ENCODE measurements around the gene DNAH11. TPM values are rescaled to one million over a fixed set of nuclear protein-coding genes. Genes with fewer than 3 reads are reported as not detected.

The DNAH11 gene
- polyA plus RNA-seq, 1 donor from 2014 or later: 0.16 TPM

DNA sequence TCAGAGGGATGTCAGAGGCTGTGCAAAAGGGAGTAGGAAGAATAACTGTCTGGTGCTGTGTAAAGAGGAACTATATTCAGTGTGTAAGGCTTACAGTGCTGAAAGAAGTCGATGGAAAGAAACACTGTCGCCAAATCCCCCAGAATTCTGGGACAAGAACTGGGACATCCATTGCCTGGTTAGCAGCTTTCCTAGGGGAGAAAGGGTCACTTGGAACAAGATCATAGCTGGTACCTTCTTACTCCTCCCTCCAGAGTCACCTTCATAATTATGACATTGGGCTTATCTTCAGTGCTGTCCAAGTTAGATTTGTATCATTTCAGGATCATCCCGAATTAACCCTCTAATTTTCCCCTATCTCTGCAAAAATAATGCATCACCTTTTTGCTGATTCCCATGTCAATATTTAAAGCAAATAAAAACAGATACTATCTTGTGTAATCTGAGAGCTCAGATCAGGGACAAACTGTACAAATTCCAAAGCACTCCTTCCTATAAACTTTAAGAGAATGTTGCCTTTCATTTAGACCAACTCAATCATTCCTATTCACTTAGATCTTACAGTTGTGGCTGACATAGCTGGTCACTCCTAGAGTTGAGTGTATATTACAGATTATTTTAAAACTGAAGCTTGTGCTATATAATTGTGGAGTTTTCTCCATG, 96.5 kb downstream of the DNAH11 start:
- no peaks in the 10 kb centered on the region for H4K20me1 ChIP-seq (ENCODE audit: insufficient read depth)
- no peaks in the 10 kb centered on the region for H3F3A ChIP-seq (ENCODE audit: insufficient read depth, low read length, poor library complexity, severe bottlenecking)
- no peaks in the 10 kb centered on the region for H3K9me2 ChIP-seq (ENCODE audit: insufficient read depth, low read length)
- TF ChIP-seq MXI1 (conservative IDR thresholded peaks at IDR 0.05; ENCODE audit: poor library complexity, severe bottlenecking): no peak
- peak; percentile 33 for TF ChIP-seq EP300 (conservative IDR thresholded peaks at IDR 0.05; ENCODE audit: poor library complexity, severe bottlenecking)
- H3K9me3 ChIP-seq (ENCODE audit: low read length): no peaks in the 10 kb centered on the region
- no peaks in the 10 kb centered on the region for H3K27me3 ChIP-seq (ENCODE audit: insufficient read depth, low read depth, low read length)
- no peaks in the 10 kb centered on the region for H3K36me3 ChIP-seq (ENCODE audit: insufficient read depth, low read length)
- no peak overlapping the region for H3K27ac ChIP-seq (ENCODE audit: low read length)
- no peak overlapping the region for H3K4me2 ChIP-seq (ENCODE audit: low read length)
- H3K79me2 ChIP-seq (replicated peaks; ENCODE audit: insufficient read depth, low read length): no peaks in the 10 kb centered on the region
- H2AFZ ChIP-seq (ENCODE audit: low read depth, low read length): no peak overlapping the region
- no peak overlapping the region for H3K4me3 ChIP-seq (ENCODE audit: low read length)
- no peak overlapping the region for H3K9ac ChIP-seq (ENCODE audit: low read length)

DNA sequence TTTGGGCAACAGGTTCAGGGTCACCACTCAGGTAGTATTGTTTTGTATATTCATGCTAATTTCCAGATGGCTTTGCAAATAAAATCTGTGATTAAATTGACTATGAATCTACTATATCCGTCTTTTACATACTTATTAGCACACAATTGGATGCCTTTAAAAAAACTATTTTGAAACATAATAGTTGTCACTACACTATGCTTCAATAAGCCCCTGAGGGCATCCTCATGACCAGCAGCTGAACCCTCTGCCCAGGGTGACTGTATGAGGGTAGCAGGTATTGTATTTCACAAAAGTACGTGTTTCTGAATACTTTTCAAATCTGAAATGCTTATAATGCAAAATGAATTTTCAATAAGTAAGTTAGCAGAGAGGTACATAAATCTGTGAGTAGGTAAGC, 97.3 kb downstream of the DNAH11 start:
- H3K9ac ChIP-seq (ENCODE audit: low read length): no peak overlapping the region
- no peaks in the 10 kb centered on the region for H3K9me2 ChIP-seq (ENCODE audit: insufficient read depth, low read length)
- TF ChIP-seq, protein P1, sequence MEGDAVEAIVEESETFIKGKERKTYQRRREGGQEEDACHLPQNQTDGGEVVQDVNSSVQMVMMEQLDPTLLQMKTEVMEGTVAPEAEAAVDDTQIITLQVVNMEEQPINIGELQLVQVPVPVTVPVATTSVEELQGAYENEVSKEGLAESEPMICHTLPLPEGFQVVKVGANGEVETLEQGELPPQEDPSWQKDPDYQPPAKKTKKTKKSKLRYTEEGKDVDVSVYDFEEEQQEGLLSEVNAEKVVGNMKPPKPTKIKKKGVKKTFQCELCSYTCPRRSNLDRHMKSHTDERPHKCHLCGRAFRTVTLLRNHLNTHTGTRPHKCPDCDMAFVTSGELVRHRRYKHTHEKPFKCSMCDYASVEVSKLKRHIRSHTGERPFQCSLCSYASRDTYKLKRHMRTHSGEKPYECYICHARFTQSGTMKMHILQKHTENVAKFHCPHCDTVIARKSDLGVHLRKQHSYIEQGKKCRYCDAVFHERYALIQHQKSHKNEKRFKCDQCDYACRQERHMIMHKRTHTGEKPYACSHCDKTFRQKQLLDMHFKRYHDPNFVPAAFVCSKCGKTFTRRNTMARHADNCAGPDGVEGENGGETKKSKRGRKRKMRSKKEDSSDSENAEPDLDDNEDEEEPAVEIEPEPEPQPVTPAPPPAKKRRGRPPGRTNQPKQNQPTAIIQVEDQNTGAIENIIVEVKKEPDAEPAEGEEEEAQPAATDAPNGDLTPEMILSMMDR (IDR thresholded peaks at IDR 0.05; ENCODE audit: poor library complexity, severe bottlenecking): no peak
- TF ChIP-seq SMC3 (conservative IDR thresholded peaks at IDR 0.05; ENCODE audit: poor library complexity) (no peak), EP300 (conservative IDR thresholded peaks at IDR 0.05; ENCODE audit: poor library complexity, severe bottlenecking) (no peak), TAF1 (IDR thresholded peaks at IDR 0.05; ENCODE audit: low read depth) (no peak), EZH2 (IDR thresholded peaks at IDR 0.05; ENCODE audit: borderline replicate concordance, insufficient read depth, low read length, poor library complexity, severe bottlenecking) (no peak), RAD21 (conservative IDR thresholded peaks at IDR 0.05) (no peak), POLR2AphosphoS5 (IDR thresholded peaks at IDR 0.05) (no peak), MXI1 (conservative IDR thresholded peaks at IDR 0.05; ENCODE audit: poor library complexity, severe bottlenecking) (no peak)
- TF ChIP-seq, protein P2, sequence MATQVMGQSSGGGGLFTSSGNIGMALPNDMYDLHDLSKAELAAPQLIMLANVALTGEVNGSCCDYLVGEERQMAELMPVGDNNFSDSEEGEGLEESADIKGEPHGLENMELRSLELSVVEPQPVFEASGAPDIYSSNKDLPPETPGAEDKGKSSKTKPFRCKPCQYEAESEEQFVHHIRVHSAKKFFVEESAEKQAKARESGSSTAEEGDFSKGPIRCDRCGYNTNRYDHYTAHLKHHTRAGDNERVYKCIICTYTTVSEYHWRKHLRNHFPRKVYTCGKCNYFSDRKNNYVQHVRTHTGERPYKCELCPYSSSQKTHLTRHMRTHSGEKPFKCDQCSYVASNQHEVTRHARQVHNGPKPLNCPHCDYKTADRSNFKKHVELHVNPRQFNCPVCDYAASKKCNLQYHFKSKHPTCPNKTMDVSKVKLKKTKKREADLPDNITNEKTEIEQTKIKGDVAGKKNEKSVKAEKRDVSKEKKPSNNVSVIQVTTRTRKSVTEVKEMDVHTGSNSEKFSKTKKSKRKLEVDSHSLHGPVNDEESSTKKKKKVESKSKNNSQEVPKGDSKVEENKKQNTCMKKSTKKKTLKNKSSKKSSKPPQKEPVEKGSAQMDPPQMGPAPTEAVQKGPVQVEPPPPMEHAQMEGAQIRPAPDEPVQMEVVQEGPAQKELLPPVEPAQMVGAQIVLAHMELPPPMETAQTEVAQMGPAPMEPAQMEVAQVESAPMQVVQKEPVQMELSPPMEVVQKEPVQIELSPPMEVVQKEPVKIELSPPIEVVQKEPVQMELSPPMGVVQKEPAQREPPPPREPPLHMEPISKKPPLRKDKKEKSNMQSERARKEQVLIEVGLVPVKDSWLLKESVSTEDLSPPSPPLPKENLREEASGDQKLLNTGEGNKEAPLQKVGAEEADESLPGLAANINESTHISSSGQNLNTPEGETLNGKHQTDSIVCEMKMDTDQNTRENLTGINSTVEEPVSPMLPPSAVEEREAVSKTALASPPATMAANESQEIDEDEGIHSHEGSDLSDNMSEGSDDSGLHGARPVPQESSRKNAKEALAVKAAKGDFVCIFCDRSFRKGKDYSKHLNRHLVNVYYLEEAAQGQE (IDR thresholded peaks at IDR 0.05; ENCODE audit: borderline replicate concordance): no peak
- H3F3A ChIP-seq (ENCODE audit: insufficient read depth, low read length, poor library complexity, severe bottlenecking): no peaks in the 10 kb centered on the region
- H3K27ac ChIP-seq (ENCODE audit: low read length): no peak overlapping the region
- H3K79me2 ChIP-seq (replicated peaks; ENCODE audit: insufficient read depth, low read length): no peaks in the 10 kb centered on the region
- no peaks in the 10 kb centered on the region for H4K20me1 ChIP-seq (ENCODE audit: insufficient read depth)
- H2AFZ ChIP-seq (ENCODE audit: low read depth, low read length): no peak overlapping the region
- no peaks in the 10 kb centered on the region for H3K36me3 ChIP-seq (ENCODE audit: insufficient read depth, low read length)
- H3K4me2 ChIP-seq (ENCODE audit: low read length): no peak overlapping the region
- H3K9me3 ChIP-seq (ENCODE audit: low read length): no peaks in the 10 kb centered on the region
- H3K27me3 ChIP-seq (ENCODE audit: insufficient read depth, low read depth, low read length): no peaks in the 10 kb centered on the region
- H3K4me3 ChIP-seq (ENCODE audit: low read length): no peak overlapping the region

Measured in neural cell (in vitro differentiated cells).